Jurkat, Clone E6-1 (cell line): ENCODE measurements around the gene ARHGAP4.

Experiments used
- DNase-seq: peaks from one replicate; pipeline ENCODE4 v3.0.0-alpha.2; 2011; ENCODE audit warnings: low read depth, low spot score
- H3K4me3 ChIP-seq: 2 replicates; pipeline ENCODE4 v1.5.1; 2011; ENCODE audit warnings: mild to moderate bottlenecking, low read length, control low read depth, moderate library complexity

The ARHGAP4 gene

GRCh38 chrX:153948847-153949805 lies 23.1 kb upstream of the ARHGAP4 start:
- DNase-seq, result no peak
- no peak overlapping the region for H3K4me3 ChIP-seq

GRCh38 chrX:153948002-153948466 lies 22.0 kb upstream of the ARHGAP4 start:
- DNase-seq, result no peak
- H3K4me3 ChIP-seq, result no peak overlapping the region

DNA sequence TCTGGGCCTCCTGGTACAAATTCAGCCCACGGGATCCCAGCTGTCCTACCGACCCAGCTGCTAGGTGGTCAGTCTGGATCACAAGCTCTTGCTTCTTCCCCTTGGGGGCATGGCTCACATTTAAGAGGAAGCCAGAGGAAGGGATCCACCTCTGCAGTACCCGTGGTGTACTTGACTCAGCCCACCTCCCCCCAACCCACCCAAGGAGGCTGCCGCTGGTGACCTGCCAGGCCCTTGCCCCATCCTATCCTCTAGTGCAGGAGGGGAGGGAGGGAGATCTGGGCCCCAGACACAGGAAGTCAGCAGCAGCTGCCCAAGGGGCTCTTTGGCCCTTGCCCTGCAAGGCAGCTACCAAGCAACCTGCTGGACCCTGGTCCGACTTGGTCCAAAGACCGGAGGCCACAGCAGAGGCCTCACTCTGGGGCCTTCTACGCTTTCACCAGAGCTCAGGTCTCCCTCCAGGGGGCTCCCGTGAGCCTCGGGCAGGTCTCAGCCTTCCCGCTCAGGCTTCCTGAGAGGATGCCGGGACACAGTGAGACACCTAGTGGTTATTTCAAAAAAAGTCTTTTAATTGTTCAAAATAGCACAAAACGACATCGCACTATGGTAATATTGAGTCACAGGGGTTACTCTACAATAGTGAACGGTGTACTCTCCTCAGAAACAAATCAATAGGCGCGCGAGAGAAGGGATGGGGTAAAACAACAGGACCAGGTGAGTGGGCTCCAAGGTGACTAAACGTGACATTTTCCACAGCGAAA lies 21.1 kb upstream of the ARHGAP4 start:
- DNase-seq, result peak; percentile 70
- H3K4me3 ChIP-seq, result no peak overlapping the region

DNA sequence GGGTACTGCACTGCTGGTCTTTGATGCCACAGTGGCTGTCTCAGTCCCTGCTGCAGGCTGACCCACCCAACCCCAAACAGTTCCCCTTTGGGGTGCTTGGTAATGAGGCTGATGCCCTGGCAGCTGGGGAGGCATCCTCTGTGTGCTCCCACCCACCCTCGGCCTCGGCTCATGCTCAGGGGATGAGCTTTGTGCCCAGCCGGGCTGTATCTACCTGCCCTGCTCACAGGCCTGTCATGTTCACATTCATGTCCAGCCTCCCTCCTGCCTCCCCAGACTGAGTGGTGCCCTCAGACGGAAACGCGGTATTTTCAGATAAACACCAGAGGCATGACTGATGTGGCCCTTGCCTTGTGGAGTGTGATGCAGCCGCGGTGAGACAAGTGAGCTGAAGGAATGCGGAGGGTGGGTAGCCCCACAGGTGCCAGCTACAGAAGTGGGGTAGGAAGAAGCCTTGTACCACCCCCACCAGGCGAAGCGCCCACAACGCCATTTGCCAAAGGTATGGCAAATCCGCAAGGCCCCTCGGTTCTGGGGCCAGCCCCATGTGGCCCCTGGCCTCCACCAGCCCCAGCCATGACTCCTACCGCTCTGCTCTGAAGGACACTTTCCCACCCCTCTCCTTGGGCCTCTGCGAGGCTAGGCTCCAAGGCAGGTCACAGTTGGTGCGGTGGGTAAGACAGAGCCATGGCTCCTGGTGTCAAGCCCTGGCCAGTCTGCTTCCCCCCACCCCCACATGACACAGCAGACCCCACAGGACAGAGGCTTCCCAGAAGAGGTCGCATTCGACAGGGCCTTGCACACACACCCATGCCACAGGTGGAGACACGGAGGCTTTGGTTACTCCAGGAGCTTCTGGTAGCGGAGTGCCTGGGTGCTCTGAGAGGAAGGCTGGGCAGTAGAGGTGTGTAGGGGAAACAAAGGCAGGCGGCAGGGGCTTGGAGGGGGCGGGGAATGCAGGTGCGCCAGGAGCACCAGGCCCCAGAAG lies 20.2 kb upstream of the ARHGAP4 start:
- DNase-seq, result no peak
- H3K4me3 ChIP-seq, result no peak overlapping the region

DNA sequence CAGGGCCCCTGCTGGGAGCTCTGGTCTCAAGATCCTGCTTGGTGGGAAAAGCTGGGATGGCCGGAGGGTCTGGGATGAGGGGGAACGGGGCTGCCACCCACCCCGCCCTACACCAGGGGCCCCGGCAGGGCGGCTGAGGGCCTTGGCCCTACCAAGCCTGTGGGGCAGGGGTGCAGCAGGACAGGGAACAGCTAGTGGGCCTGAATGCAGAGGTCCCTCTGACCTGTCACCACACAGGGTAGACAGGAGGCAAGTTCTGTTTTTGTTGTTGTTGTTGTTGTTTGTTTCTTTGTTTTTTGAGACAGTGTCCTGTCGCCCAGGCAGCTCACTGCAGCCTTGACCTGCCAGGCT lies 18.7 kb upstream of the ARHGAP4 start:
- no peak overlapping the region for H3K4me3 ChIP-seq
- DNase-seq, result no peak

DNA sequence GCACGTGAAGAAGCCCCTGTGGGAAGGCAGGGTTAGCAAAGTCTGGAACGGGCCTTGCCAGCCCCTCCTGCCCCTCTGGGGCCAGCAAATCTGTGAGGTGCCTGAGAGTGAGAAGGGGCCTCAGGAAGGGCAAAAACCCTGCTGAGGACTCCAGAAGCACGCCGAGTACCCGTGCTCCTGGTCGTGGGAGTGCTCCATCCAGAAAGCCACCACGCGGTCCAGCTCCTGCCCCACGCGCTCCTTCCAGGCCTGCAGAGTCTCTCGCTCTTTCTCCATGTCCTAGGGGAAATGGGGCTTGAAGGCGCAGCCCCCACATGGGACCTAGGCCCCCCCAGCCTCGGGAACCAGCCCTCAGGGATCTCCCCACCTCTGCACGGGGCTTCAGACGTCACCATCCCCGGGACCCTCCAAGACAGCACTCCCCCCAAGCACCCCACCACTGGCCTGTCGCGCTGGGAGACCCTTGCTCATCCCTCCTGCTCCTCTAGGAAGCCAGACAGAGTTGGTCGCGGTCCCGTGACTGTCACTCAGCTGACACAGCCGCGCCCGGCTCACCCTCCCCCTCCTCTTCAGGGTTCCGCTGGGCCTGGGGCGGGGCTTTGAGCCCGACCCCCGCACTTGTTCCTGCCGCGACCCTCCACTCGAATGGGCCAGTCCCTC lies 18.2 kb upstream of the ARHGAP4 start, which contains the start of gene RENBP:
Gene RENBP, minus strand, starts transcription at position 504 of the 660 bp plus-strand sequence. Its CDS starts 33 bp downstream, at position 471.
- H3K4me3 ChIP-seq, result no peak within 1 kb of the TSS
- no peak for DNase-seq

- DNase-seq, result no peak
- no peak overlapping the region for H3K4me3 ChIP-seq
Observed at GRCh38 chrX:153941336-153942252, 15.5 kb upstream of the ARHGAP4 start.

DNA sequence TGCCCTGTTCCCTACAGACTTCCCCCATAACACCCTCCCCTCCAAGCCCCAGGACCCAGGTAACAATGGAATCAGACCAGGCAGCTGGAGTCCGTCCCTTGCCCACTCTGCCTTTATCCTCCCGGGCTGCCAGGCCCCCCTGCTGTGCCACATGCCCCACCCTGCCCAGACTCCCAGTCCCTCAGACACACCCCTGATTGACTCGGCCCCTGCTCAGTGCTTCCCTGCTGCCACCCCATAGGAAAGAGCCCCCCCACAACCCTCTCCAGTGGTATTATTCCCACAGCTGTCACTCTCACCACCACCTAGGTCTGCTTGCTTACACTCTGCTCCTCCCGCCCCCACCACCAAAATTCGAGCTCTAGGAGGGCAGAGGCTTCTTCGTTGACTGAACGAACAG lies 13.5 kb upstream of the ARHGAP4 start:
- DNase-seq, result no peak

DNA sequence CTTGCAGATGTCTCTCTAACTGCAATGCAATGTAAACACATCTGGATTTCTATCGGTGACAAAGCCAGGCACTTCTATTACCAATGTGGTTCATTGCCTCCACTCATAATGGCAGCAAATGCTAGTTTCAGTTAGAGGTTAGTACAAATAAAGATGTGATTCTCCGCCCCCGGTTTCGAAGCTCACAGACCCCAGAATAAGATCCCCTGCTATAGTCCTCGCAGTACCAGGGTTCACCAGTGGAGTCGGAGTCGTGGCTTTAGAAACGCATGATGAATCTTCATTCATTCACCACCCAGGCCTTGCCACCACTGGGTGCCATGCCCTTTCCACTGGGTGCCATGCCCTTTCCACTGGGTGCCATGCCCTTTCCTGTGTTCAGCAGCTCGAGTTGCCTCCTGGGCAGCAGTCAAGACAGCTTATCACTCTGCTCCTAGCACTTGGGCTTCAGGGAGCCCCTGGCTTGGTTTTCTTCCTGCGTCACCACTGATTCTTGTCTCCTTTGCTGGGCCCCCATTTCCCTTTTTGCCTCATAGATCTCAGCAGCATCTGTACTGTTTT lies 12.2 kb upstream of the ARHGAP4 start:
- no peak overlapping the region for H3K4me3 ChIP-seq

More for the DNA sequence above, 13.5 kb upstream of the ARHGAP4 start:
- H3K4me3 ChIP-seq, result no peak overlapping the region

GRCh38 chrX:153937056-153937455 lies 11.0 kb upstream of the ARHGAP4 start:
- no peak overlapping the region for H3K4me3 ChIP-seq
- DNase-seq, result no peak

More for the DNA sequence above, 12.2 kb upstream of the ARHGAP4 start:
- peak; percentile 15 for DNase-seq

GRCh38 chrX:153935326-153935851 lies 9.3 kb upstream of the ARHGAP4 start:
- DNase-seq, result no peak
- H3K4me3 ChIP-seq, result peak overlapping the region; percentile 50

GRCh38 chrX:153934762-153935325 lies 8.8 kb upstream of the ARHGAP4 start, which contains the start of gene NAA10:
Gene NAA10 (minus strand): TSS chrX:153935037. CDS start chrX:153934904, 133 bp downstream.
- peak within 1 kb of the TSS; percentile 63 for H3K4me3 ChIP-seq
- no peak for DNase-seq

DNA sequence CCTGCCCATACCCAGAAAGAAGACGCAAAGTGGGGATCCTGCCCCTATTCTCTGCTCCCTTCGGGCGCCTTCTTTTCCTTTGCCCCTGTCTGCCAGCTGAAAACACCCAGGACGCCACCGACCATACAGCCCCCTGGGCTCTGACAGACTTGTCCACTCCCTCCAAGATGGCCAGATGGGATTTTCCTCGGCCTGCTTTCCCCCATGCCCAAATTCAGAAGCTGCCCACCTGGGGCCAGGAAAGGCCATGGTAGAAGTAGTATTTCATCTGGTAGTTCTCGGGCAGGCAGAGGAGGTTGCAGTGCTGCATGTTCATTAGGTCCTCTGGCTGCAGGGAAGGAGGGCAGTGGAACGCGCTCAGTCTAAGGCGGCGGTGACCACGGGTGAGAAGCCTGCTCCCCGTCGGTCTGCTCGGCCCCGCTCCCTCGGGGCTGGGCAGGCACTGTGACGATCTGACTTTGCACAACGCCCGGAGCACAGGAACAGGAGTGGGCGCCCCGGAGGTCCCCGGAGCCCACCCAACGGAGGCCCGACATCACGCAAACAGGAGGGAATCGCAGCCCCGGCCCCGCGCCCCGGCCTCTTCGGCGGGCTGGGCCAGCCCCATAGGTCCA lies 8.2 kb upstream of the ARHGAP4 start:
- H3K4me3 ChIP-seq, result peak overlapping the region; percentile 63
- no peak for DNase-seq

DNA sequence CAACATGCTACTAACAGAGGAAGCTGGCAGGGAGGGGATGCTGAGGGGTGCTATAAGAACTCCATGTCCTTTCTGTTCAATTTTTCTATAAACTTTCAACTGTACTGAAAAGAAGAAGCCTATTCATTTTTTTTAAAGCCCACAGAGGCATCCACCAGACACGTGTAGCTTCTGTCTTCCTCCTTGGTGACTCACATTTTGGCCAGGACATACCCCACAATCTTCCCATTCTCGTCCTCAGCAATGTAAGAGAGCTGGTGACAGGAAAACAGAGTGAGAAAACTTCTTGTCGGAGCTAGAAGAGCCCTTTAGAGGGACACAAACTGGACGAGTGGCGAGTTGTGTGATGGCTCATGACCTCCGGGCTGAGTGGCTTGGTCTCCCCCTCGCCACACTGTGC lies 7.7 kb upstream of the ARHGAP4 start:
- DNase-seq, result no peak
- H3K4me3 ChIP-seq, result peak overlapping the region; percentile 63

- DNase-seq, result no peak
- no peak overlapping the region for H3K4me3 ChIP-seq
Observed at GRCh38 chrX:153932220-153932915, 6.3 kb upstream of the ARHGAP4 start.
